CD8-positive, alpha-beta memory T cell (primary cell): ENCODE results near the gene LDLRAD4. TPM values are rescaled to one million over a fixed set of nuclear protein-coding genes. Genes with fewer than 3 reads are reported as not detected.

Experiments used
- CTCF ChIA-PET: fragments of 350-600 bp; sonication (Branson Sonifier 250); formaldehyde crosslinking; loops from one replicate; lab custom pipeline; 2021; ENCODE audit warnings: antibody characterized with exemption; lab: Charles Lee
- POLR2A ChIA-PET: fragments of 350-600 bp; sonication (Branson Sonifier 250); formaldehyde crosslinking; loops from one replicate; lab custom pipeline; 2021; ENCODE audit warnings: antibody characterized with exemption; lab: Charles Lee
- DNase-seq, 5 donors: peaks; one replicate each; pipeline versions ENCODE4 v3.0.0 to v3.0.0-alpha.2; 2020 to 2022; ENCODE audit warnings: mixed read lengths in 1 of 5
- H3K27ac ChIP-seq: one replicate; pipeline ENCODE4 v1.7.0; 2013; ENCODE audit warnings: low read depth, mild to moderate bottlenecking, low read length, moderate library complexity
- H3K27me3 ChIP-seq: 2 replicates; pipeline ENCODE4 v1.7.0; 2013; ENCODE audit warnings: low read length, mild to moderate bottlenecking; ENCODE audit not compliant: insufficient read depth, poor library complexity, severe bottlenecking
- H3K36me3 ChIP-seq: 2 replicates; pipeline ENCODE4 v1.7.0; 2013; ENCODE audit warnings: mild to moderate bottlenecking, low read length, moderate library complexity; ENCODE audit not compliant: insufficient read depth
- H3K4me1 ChIP-seq: 2 replicates; pipeline ENCODE4 v1.7.0; 2013; ENCODE audit warnings: mild to moderate bottlenecking, low read length, moderate library complexity; ENCODE audit not compliant: insufficient read depth
- H3K4me3 ChIP-seq: 2 replicates; pipeline ENCODE4 v1.7.0; 2013; ENCODE audit warnings: mild to moderate bottlenecking, low read length
- H3K9me3 ChIP-seq: 2 replicates; pipeline ENCODE4 v1.7.0; 2013; ENCODE audit warnings: mild to moderate bottlenecking, low read length
- H3K27ac Mint-ChIP-seq, 8 donors: one replicate each; pipeline ENCODE4 v1.8.0; 2020 to 2021; ENCODE audit warnings: mixed read lengths in 8 of 8, mild to moderate bottlenecking in 6 of 8, inconsistent platforms in 3 of 8, moderate library complexity in 3 of 8
- H3K27me3 Mint-ChIP-seq, 2 donors: one replicate each; pipeline ENCODE4 v1.8.0; 2020 to 2021; ENCODE audit warnings: mixed read lengths in 2 of 2, mild to moderate bottlenecking in 1 of 2, moderate library complexity in 1 of 2
- H3K36me3 Mint-ChIP-seq, 3 donors: one replicate each; pipeline ENCODE4 v1.8.0; 2020 to 2021; ENCODE audit warnings: mixed read lengths in 3 of 3, inconsistent platforms in 1 of 3, mild to moderate bottlenecking in 1 of 3
- H3K4me1 Mint-ChIP-seq, 3 donors: one replicate each; pipeline ENCODE4 v1.8.0; 2020 to 2021; ENCODE audit warnings: mixed read lengths in 3 of 3, inconsistent platforms in 1 of 3, mild to moderate bottlenecking in 1 of 3
- H3K4me3 Mint-ChIP-seq, 7 donors: one replicate each; pipeline ENCODE4 v1.8.0; 2020 to 2021; ENCODE audit warnings: mixed read lengths in 7 of 7, mild to moderate bottlenecking in 6 of 7, moderate library complexity in 4 of 7, inconsistent platforms in 2 of 7
- H3K9me3 Mint-ChIP-seq, 5 donors: one replicate each; pipeline ENCODE4 v1.8.0; 2020 to 2022; ENCODE audit warnings: mixed read lengths in 5 of 5, mild to moderate bottlenecking in 3 of 5, moderate library complexity in 2 of 5, inconsistent platforms in 1 of 5
- polyA plus RNA-seq: library from polyadenylated mRNA; unstranded; fragments of 300-500 nt; fragmentation: Illumina TruSeq; gene quantifications from one replicate; pipeline ENCODE4 v1.2.3, GENCODE V29; 2021
- total RNA-seq, 2 experiments: library from RNA; stranded (reverse); gene quantifications; one replicate each; pipeline ENCODE4 v1.2.3, GENCODE V29; 2021

Gene LDLRAD4
- total and polyA plus RNA-seq, 3 experiments from 2014 or later = 8.1 to 30.4 (median 27.3) TPM

GRCh38 chr18:13392899-13393298 lies 174.3 kb downstream of the LDLRAD4 start:
- Histone ChIP-seq H3K4me3 (no peak overlapping the region), H3K36me3 (no peaks in the 10 kb centered on the region), H3K4me1 (no peaks in the 10 kb centered on the region), H3K27me3 (no peaks in the 10 kb centered on the region), H3K9me3 (no peaks in the 10 kb centered on the region), H3K27ac (no peak overlapping the region)
- Mint-ChIP-seq H3K36me3 (peaks cover 0 to 2% (median 2%) of the 10 kb centered on the region in 3 donors), H3K4me1 (no peaks in the 10 kb centered on the region), H3K27me3 (peaks cover 0 to 1% of the 10 kb centered on the region in 2 donors), H3K4me3 (no peak overlapping the region), H3K27ac (no peak overlapping the region), H3K9me3 (no peaks in the 10 kb centered on the region)
- CTCF ChIA-PET = no interaction called here
- DNase-seq = no peak
- POLR2A ChIA-PET = no interaction called here

DNA sequence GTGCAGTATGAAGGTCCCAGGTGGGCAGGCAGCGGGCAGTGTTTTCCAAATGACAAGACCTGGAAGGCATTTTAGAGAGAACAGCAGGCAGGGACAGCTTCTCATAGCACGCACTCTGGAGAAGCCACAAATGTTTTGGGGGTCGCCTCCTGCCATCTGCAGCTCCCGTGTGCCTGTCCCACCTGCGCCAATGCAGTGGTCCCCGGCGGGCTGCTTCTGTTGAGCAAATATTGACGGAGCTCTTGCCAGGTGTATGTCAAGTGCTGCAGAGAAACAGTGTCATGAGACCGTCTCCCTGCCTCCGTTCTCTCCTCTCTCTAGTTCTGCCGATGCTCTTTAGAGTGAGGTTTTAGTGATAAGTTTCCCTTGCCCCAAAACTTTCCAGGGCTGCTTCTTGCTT lies 174.8 kb downstream of the LDLRAD4 start:
- no peaks in the 10 kb centered on the region for H3K36me3 ChIP-seq
- no peak for DNase-seq
- CTCF ChIA-PET = no interaction called here
- Mint-ChIP-seq H3K36me3 (peaks cover 0 to 2% (median 0%) of the 10 kb centered on the region in 3 donors), H3K27me3 (peaks cover 0 to under 1% of the 10 kb centered on the region in 2 donors), H3K9me3 (no peaks in the 10 kb centered on the region), H3K4me1 (no peaks in the 10 kb centered on the region), H3K27ac (no peak overlapping the region), H3K4me3 (no peak overlapping the region)
- H3K27me3 ChIP-seq = no peaks in the 10 kb centered on the region
- no peak overlapping the region for H3K27ac ChIP-seq
- POLR2A ChIA-PET = no interaction called here
- H3K4me1 ChIP-seq = no peaks in the 10 kb centered on the region
- no peak overlapping the region for H3K4me3 ChIP-seq
- H3K9me3 ChIP-seq = no peaks in the 10 kb centered on the region

GRCh38 chr18:13394801-13395200 lies 176.2 kb downstream of the LDLRAD4 start:
- Mint-ChIP-seq H3K36me3 (peaks cover 0 to 2% (median 0%) of the 10 kb centered on the region in 3 donors), H3K9me3 (no peaks in the 10 kb centered on the region), H3K27ac (peak overlapping the region in 1 of 8 donors; percentile 50), H3K4me1 (no peaks in the 10 kb centered on the region), H3K4me3 (no peak overlapping the region), H3K27me3 (no peaks in the 10 kb centered on the region)
- Histone ChIP-seq H3K9me3 (no peaks in the 10 kb centered on the region), H3K27ac (no peak overlapping the region), H3K4me1 (no peaks in the 10 kb centered on the region), H3K4me3 (no peak overlapping the region), H3K36me3 (no peaks in the 10 kb centered on the region), H3K27me3 (no peaks in the 10 kb centered on the region)
- POLR2A ChIA-PET = no interaction called here
- DNase-seq = no peak
- CTCF ChIA-PET = no interaction called here

GRCh38 chr18:13395577-13395976 lies 177.0 kb downstream of the LDLRAD4 start:
- Mint-ChIP-seq H3K27ac (no peak overlapping the region), H3K9me3 (no peaks in the 10 kb centered on the region), H3K4me3 (no peak overlapping the region), H3K36me3 (no peaks in the 10 kb centered on the region), H3K27me3 (no peaks in the 10 kb centered on the region), H3K4me1 (peaks cover 0 to under 1% (median 0%) of the 10 kb centered on the region in 3 donors)
- H3K9me3 ChIP-seq = no peaks in the 10 kb centered on the region
- H3K27ac ChIP-seq = no peak overlapping the region
- H3K4me3 ChIP-seq = no peak overlapping the region
- CTCF ChIA-PET = no interaction called here
- POLR2A ChIA-PET = no interaction called here
- DNase-seq = no peak
- H3K36me3 ChIP-seq = no peaks in the 10 kb centered on the region
- no peaks in the 10 kb centered on the region for H3K27me3 ChIP-seq
- H3K4me1 ChIP-seq = no peaks in the 10 kb centered on the region

DNA sequence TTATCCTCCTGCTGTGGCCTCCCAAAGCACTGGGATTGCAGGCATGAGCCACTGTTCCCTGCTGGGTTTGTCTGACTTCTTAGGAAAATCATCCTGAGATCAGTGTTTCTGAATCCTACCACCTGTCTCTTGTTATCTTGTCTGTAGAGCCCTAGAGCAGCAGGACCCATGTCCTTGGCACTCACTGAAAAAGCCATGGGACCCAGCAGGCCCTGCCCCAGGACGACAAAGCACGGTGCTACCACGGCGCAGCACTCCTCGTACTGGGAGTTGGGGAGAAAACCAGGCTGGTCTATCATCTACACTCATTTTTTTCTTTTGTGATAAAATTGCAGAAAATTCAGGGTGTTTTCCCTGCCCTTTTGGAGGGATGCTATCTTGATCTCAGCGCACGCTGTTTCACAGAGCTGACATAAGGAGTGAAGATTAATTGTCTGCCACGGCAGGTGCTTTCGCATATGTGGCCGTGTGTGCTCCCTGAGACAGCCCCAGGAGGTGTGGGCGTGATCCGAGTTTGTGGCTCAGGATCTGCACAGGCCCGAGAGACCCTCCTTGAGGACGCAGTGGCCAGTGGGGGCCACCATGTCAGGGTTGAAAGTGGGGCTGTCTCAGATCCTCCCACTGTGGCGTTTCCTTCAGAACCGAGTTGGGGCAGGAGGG lies 179.1 kb downstream of the LDLRAD4 start:
- H3K27ac Mint-ChIP-seq = no peak overlapping the region
- no peaks in the 10 kb centered on the region for H3K9me3 Mint-ChIP-seq
- Histone ChIP-seq H3K4me3 (no peak overlapping the region), H3K27me3 (no peaks in the 10 kb centered on the region), H3K4me1 (no peaks in the 10 kb centered on the region), H3K27ac (no peak overlapping the region), H3K36me3 (no peaks in the 10 kb centered on the region), H3K9me3 (no peaks in the 10 kb centered on the region)
- DNase-seq = no peak
- no peak overlapping the region for H3K4me3 Mint-ChIP-seq
- no peaks in the 10 kb centered on the region for H3K36me3 Mint-ChIP-seq
- peaks cover 0 to 4% (median 0%) of the 10 kb centered on the region in 3 donors for H3K4me1 Mint-ChIP-seq
- ChIA-PET POLR2A (no interaction called here), CTCF (no interaction called here)
- no peaks in the 10 kb centered on the region for H3K27me3 Mint-ChIP-seq

GRCh38 chr18:13398631-13399030 lies 180.1 kb downstream of the LDLRAD4 start:
- H3K4me3 Mint-ChIP-seq = no peak overlapping the region
- peaks cover 0 to 4% (median 0%) of the 10 kb centered on the region in 3 donors for H3K4me1 Mint-ChIP-seq
- no peak overlapping the region for H3K4me3 ChIP-seq
- H3K27me3 ChIP-seq = no peaks in the 10 kb centered on the region
- ChIA-PET CTCF (no interaction called here), POLR2A (no interaction called here)
- no peaks in the 10 kb centered on the region for H3K9me3 Mint-ChIP-seq
- no peak for DNase-seq
- no peaks in the 10 kb centered on the region for H3K36me3 ChIP-seq
- peak overlapping the region in 1 of 8 donors; percentile 4 for H3K27ac Mint-ChIP-seq
- no peaks in the 10 kb centered on the region for H3K4me1 ChIP-seq
- H3K27me3 Mint-ChIP-seq = no peaks in the 10 kb centered on the region
- H3K36me3 Mint-ChIP-seq = no peaks in the 10 kb centered on the region
- H3K27ac ChIP-seq = no peak overlapping the region
- no peaks in the 10 kb centered on the region for H3K9me3 ChIP-seq

GRCh38 chr18:13399511-13399910 lies 181.0 kb downstream of the LDLRAD4 start:
- Mint-ChIP-seq H3K27ac (no peak overlapping the region), H3K36me3 (no peaks in the 10 kb centered on the region)
- POLR2A ChIA-PET = no interaction called here

GRCh38 chr18:13400636-13401315 lies 182.2 kb downstream of the LDLRAD4 start:
- Mint-ChIP-seq H3K36me3 (no peaks in the 10 kb centered on the region), H3K4me3 (no peak overlapping the region), H3K27me3 (no peaks in the 10 kb centered on the region), H3K4me1 (peaks cover 0 to 4% (median 0%) of the 10 kb centered on the region in 3 donors), H3K9me3 (no peaks in the 10 kb centered on the region), H3K27ac (no peak overlapping the region)
- ChIA-PET CTCF (no interaction called here), POLR2A (no interaction called here)
- Histone ChIP-seq H3K36me3 (no peaks in the 10 kb centered on the region), H3K27me3 (no peaks in the 10 kb centered on the region), H3K9me3 (no peaks in the 10 kb centered on the region), H3K4me1 (no peaks in the 10 kb centered on the region), H3K4me3 (no peak overlapping the region), H3K27ac (no peak overlapping the region)
- no peak for DNase-seq

More at GRCh38 chr18:13399511-13399910, 181.0 kb downstream of the LDLRAD4 start:
- H3K4me3 Mint-ChIP-seq = no peak overlapping the region
- no peak overlapping the region for H3K4me3 ChIP-seq
- H3K27me3 Mint-ChIP-seq = no peaks in the 10 kb centered on the region
- H3K27ac ChIP-seq = no peak overlapping the region
- no peaks in the 10 kb centered on the region for H3K36me3 ChIP-seq
- no peaks in the 10 kb centered on the region for H3K9me3 Mint-ChIP-seq
- CTCF ChIA-PET = no interaction called here
- H3K9me3 ChIP-seq = no peaks in the 10 kb centered on the region
- DNase-seq = no peak
- H3K27me3 ChIP-seq = no peaks in the 10 kb centered on the region
- no peaks in the 10 kb centered on the region for H3K4me1 ChIP-seq
- H3K4me1 Mint-ChIP-seq = peaks cover 0 to 4% (median 0%) of the 10 kb centered on the region in 3 donors
